Measurements from ENCODE around the gene NFATC1.

NFATC1 gene

DNA sequence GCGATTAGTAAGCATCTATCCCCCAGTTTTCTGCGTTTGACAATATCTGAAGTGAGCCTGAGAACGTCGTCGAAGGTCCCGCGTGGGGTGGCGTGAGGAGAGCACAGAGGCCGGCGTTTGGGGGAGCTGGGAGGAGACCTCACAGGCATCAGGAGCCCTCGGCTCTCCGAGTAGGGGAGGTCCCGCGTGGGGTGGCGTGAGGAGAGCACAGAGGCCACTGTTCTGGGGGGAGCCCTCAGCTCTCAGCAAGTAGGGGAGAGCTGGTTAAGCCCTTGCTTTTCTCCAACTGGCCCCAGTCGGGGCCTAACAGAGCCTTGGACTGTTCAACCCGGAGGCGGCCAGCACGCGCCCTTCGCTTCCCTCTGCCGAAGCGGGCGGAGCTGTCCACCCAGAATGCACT, 134.3 kb downstream of the NFATC1 start:
- H3K4me3 ChIP-seq (ENCODE audit: low read depth, low read length) = no peak overlapping the region
- no peak for DNase-seq (ENCODE audit: low read depth)
- no peak for TF ChIP-seq CTCF (IDR thresholded peaks at IDR 0.05; ENCODE audit: low read depth, low read length, missing control alignments)

DNA sequence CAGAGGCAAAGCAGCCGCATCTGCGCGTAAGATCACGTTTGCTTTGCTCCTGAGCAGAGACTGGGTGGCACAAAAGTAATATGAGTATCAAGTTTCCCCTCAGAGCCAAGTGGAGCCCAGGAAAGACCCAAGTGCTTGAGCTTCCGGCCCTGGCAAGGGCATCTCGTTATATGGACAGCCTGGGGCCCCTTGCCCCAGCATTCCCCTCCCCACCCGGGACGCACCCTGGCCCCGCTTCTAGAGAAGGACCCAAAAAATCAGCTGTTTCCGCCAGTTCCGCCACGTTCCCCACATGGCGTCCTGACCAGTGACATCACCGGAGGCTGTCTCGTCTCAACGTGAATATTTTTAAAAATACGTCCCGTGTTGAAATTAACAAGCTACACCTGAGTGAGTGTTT, 135.1 kb downstream of the NFATC1 start:
- no peak for DNase-seq (ENCODE audit: low read depth)
- no peak overlapping the region for H3K4me3 ChIP-seq (ENCODE audit: low read depth, low read length)
- no peak for TF ChIP-seq CTCF (IDR thresholded peaks at IDR 0.05; ENCODE audit: low read depth, low read length, missing control alignments)

GRCh38 chr18:79531386-79531785, 135.7 kb downstream of the NFATC1 start:
- TF ChIP-seq CTCF (IDR thresholded peaks at IDR 0.05; ENCODE audit: low read depth, low read length, missing control alignments) = no peak
- H3K4me3 ChIP-seq (ENCODE audit: low read depth, low read length) = no peak overlapping the region
- DNase-seq (ENCODE audit: low read depth) = no peak

DNA sequence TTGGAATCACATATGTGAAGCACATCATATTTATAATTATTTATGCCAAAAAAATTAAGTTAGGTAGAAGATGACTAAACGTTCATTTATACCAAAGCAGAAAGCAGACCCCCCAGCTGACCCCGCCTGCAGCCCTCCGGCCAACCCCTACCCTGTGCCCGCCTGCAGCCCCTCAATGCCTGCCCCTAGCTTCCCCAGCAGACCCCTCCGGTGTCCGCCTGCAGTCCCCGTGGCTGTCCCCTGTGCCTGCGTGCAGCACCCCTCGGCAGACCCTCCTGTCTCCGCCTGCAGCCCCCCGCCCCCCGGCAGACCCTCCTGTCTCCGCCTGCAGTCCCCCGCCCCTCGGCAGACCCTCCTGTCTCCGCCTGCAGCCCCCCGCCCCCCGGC, 136.2 kb downstream of the NFATC1 start:
- H3K4me3 ChIP-seq (ENCODE audit: low read depth, low read length) = no peak overlapping the region
- no peak for TF ChIP-seq CTCF (IDR thresholded peaks at IDR 0.05; ENCODE audit: low read depth, low read length, missing control alignments)
- DNase-seq (ENCODE audit: low read depth) = no peak

- no peak for TF ChIP-seq CTCF (IDR thresholded peaks at IDR 0.05; ENCODE audit: low read depth, low read length, missing control alignments)
- DNase-seq (ENCODE audit: low read depth) = no peak
- no peak overlapping the region for H3K4me3 ChIP-seq (ENCODE audit: low read depth, low read length)
Observed at GRCh38 chr18:79532313-79533007, 136.7 kb downstream of the NFATC1 start.

- no peak for TF ChIP-seq CTCF (IDR thresholded peaks at IDR 0.05; ENCODE audit: low read depth, low read length, missing control alignments)
- H3K4me3 ChIP-seq (ENCODE audit: low read depth, low read length) = no peak overlapping the region
- no peak for DNase-seq (ENCODE audit: low read depth)
Observed at GRCh38 chr18:79533146-79533545, 137.4 kb downstream of the NFATC1 start.

GRCh38 chr18:79533591-79533990, 137.9 kb downstream of the NFATC1 start:
- H3K4me3 ChIP-seq (ENCODE audit: low read depth, low read length) = no peak overlapping the region
- DNase-seq (ENCODE audit: low read depth) = no peak
- TF ChIP-seq CTCF (IDR thresholded peaks at IDR 0.05; ENCODE audit: low read depth, low read length, missing control alignments) = no peak
